NCI-H526 (cell line): ENCODE data around the gene KDM5C.
A peak's percentile ranks its signal among the peaks of the same experiment; 100 is the strongest.
"Not testable (repeated sequence)": the region's sequence is repeated elsewhere in the genome, so short reads cannot be mapped to it uniquely, and the experiment has no call there.

Experiments
- DNase-seq, 2 experiments: peaks; one replicate each; lab custom pipeline; 2025; lab: John Stamatoyannopoulos, UW

KDM5C gene

GRCh38 chrX:53190363-53190960 is 34.5 kb downstream of the KDM5C start:
- DNase-seq: peak in 1 of 2 experiments; percentile 20

GRCh38 chrX:53188763-53189162 is 36.2 kb downstream of the KDM5C start:
- no peak for DNase-seq

DNA sequence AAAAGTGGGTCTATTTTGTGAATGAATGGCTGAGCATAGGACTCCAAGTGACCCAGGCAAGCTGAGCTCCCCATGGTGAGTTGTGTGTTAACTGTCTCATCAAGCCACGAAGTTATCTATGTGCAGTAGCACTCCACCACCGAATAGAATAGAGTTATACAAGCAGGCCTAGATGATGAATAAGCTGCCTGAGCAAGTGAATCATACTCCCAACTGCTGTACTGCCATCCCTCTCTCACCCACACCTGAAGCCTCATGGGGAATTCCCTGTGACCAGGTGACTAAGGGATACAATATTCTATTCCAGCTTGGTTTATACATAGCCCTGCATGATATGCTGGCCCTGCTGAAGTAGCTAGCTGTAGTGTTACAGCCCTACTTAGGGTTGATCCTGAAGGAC is 38.7 kb downstream of the KDM5C start:
- DNase-seq: no peak

DNA sequence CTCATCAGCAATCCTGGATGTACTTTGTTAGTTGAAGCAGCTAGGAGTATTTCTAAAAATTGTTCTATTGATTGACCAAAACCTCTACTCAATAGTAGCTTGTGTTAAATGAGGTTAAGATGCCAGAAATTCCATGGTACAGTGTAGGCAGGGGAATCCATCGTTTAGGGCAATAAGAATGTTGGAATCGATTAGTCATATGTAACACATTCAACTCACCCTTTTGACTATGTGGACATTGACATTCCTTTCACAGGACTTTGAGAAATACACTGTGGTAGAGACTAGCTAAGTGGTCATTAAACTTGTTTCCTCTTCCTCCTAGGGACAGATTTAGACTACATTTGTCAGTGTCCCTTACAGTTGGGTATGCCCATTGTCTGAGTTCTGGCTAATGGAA is 40.2 kb downstream of the KDM5C start:
- no peak for DNase-seq

DNA sequence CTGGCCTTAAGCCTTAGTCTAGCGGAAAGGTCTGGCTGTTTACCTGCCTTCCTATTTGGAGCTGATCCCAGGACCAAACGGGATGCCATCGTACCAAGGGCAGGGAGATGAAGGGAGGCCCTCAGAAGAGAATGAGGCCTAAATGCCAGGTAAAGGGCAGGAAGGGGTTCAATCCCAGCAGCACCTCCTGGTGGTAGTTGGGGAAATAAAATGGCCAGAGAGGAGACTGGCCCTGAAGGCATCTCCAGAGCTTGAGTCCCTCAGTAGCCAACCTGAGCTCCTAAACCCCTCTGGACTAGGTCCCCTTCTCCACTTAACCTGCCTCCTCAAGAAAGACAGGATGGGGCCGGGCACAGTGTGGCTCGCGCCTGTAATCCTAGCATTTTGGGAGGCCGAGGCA is 53.7 kb downstream of the KDM5C start:
- no peak for DNase-seq

- no peak for DNase-seq
These were observed 58.9 kb downstream of the KDM5C start for GRCh38 chrX:53166103-53166502.

GRCh38 chrX:53164566-53164965 is 60.4 kb downstream of the KDM5C start:
- not testable (repeated sequence) for DNase-seq

DNA sequence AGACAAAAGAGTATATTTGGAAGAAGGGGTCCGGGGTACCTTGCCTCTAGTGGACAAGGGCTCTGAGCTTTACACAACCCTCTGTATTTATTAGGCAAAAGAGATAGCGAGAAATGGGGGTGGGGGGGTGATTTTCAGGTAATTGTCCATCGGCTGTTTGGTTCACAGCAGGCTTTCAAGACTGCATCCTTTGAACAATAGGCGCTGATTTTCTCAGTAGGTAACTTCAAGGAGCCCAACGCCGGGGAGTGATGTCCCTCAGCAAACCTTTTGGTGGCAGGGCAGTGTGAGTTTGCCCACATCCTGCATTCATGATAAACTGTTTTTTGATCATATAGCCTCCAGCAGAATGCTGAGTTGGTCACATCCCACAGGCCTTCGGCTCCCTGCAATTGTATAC is 61.6 kb downstream of the KDM5C start:
- DNase-seq: no peak

- no peak for DNase-seq
These were observed 64.6 kb downstream of the KDM5C start for GRCh38 chrX:53160297-53160983.

- DNase-seq: no peak
These were observed 65.8 kb downstream of the KDM5C start for GRCh38 chrX:53159184-53159583.

DNA sequence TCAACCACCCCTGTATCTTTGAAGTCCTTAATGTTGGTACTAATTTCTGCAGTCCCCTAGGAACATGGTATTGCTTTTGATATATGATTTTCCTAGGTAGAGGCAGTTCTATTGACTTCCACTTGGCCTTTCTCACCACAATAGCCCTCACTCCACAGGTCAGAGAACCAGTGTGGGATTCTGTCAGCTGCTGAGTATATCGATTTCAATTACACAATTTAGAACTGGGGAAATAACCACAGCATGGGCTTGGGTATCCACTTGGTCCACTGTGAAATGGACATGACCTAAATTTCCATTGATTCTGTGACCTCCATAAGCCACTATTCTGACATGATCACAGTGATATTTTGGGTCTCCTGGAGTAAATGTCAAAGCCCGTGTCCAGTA is 68.8 kb downstream of the KDM5C start:
- DNase-seq: no peak

DNA sequence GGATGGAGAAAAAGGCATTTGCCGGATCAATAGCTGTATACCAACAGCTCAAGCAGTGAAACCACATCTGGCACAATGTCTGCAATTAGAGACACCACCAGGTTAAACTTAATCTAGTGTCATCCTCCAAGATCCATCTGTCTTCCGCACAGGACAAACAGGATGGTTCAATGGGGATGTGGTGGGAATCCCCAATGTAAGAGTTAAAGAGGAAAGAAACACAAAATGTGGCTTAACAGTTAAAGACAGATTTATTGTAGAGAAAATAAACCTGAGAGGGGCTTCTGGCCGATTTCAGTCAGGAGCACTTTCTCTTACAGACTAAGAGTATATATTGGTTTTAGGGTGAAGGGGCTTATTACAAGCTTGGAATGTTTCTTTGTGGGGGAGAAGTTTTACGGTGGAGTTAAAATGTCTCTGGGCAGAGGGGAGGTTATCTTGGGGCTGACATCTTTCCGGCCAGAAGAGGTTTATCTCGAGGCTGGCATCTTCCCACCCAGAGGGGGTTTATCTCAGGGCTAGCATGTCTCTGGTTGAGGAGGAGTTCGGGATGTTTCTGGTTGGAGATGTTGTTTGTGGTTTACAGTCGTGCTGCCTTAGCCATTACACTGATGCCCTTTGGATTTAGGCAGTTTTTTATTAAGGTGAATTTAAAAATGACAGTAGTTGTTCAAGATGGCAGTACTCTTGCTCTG is 69.3 kb downstream of the KDM5C start:
- DNase-seq: no peak

GRCh38 chrX:53153581-53153980 is 71.4 kb downstream of the KDM5C start:
- DNase-seq: no peak
